ENCODE data around the gene SLC9A3. TPM values are rescaled to one million over a fixed set of nuclear protein-coding genes. Genes with fewer than 3 reads are reported as not detected.

The SLC9A3 gene
- total RNA-seq, 1 experiment from 2014 or later: 0.85 TPM

GRCh38 chr5:447501-447900 lies 76.7 kb downstream of the SLC9A3 start:
- Histone ChIP-seq H3K27ac (ENCODE audit: insufficient read length, low read depth, low read length) (no peak overlapping the region), H3K23ac (ENCODE audit: insufficient read length, low read depth, low read length) (no peak overlapping the region), H3K9ac (ENCODE audit: extremely low read depth, insufficient read length, low read length) (no peak overlapping the region), H3K4ac (ENCODE audit: low read depth, low read length) (no peak overlapping the region), H2BK120ac (ENCODE audit: low read depth, low read length, poor library complexity, severe bottlenecking) (no peak overlapping the region), H4K5ac (ENCODE audit: insufficient read length, low read depth, low read length) (no peak overlapping the region), H2BK15ac (ENCODE audit: low read depth, low read length) (no peak overlapping the region), H3K18ac (ENCODE audit: insufficient read length, low read depth, low read length) (no peak overlapping the region), H2BK12ac (ENCODE audit: insufficient read length, low read depth, low read length) (no peak overlapping the region), H3K9me3 (ENCODE audit: control insufficient read depth, low read depth, low read length) (no peaks in the 10 kb centered on the region), H3K27me3 (ENCODE audit: insufficient read depth, low read length) (no peaks in the 10 kb centered on the region), H3T11ph (ENCODE audit: low read length) (no peak overlapping the region), H2AK5ac (ENCODE audit: insufficient read length, low read length) (no peak overlapping the region), H3K14ac (ENCODE audit: insufficient read depth, low read length) (no peak overlapping the region), H3K56ac (ENCODE audit: insufficient read length, low read depth, low read length) (no peak overlapping the region), H3K4me2 (ENCODE audit: insufficient read depth, insufficient read length, low read length) (no peak overlapping the region), H4K91ac (ENCODE audit: insufficient read length, low read depth, low read length) (no peak overlapping the region), H2BK20ac (ENCODE audit: low read depth, low read length, poor library complexity, severe bottlenecking) (no peak overlapping the region), H3K23me2 (ENCODE audit: insufficient read length, low read depth, low read length, poor library complexity, severe bottlenecking) (peaks cover 8% of the 10 kb centered on the region), H3K79me2 (ENCODE audit: insufficient read depth, low read length) (peaks cover 6% of the 10 kb centered on the region; the same call in 1 of the 2 replicates), H2AFZ (ENCODE audit: low read length) (no peak overlapping the region), H3K79me1 (ENCODE audit: insufficient read depth, low read depth, low read length, poor library complexity, severe bottlenecking) (peaks cover 10% of the 10 kb centered on the region), H3K4me1 (ENCODE audit: insufficient read depth, low read length) (no peaks in the 10 kb centered on the region), H4K20me1 (ENCODE audit: control insufficient read depth, insufficient read depth, insufficient read length) (no peaks in the 10 kb centered on the region), H2BK5ac (ENCODE audit: insufficient read length, low read length) (no peak overlapping the region), H4K8ac (replicated peaks; ENCODE audit: insufficient read length, low read depth, low read length) (no peak overlapping the region)
- no peak for TF ChIP-seq CTCF (conservative IDR thresholded peaks at IDR 0.05)
- H3K9me3 Mint-ChIP-seq: peaks cover 10 to 14% of the 10 kb centered on the region in 2 experiments
- H3K4me1 Mint-ChIP-seq: peaks cover 8 to 9% of the 10 kb centered on the region in 2 experiments; a peak in 3 of 4 replicates
- WGBS (ENCODE audit: extremely low coverage, insufficient read length, low lambda C conversion rate): no CpG with 5 or more reads among the region's 21 CpGs
- H3K36me3 Mint-ChIP-seq (ENCODE audit: insufficient read depth in 1 of 3, low read depth in 3 of 3): peaks cover 51 to 63% (median 63%) of the 10 kb centered on the region in 3 experiments
- peak; percentile 17 for DNase-seq
- H3K4me3 Mint-ChIP-seq: no peak overlapping the region
- H3K27ac Mint-ChIP-seq: no peak overlapping the region; a peak in 1 of 7 replicates
- no peaks in the 10 kb centered on the region for H3K27me3 Mint-ChIP-seq (ENCODE audit: low read depth)

Data from H9 (cell line).